Calu3 (cell line): ENCODE results near the gene JMJD4. TPM values are rescaled to one million over a fixed set of nuclear protein-coding genes. Genes with fewer than 3 reads are reported as not detected.

Source experiments
- BruUV-seq: library from RNA; stranded (reverse); fragments of 400-500 nt; replicated peaks from 2 replicates; lab custom pipeline; 2021; lab: Mats Ljungman, UMichigan
- CTCF ChIA-PET: fragments of 300-600 bp; sonication (Branson Sonifier 250); formaldehyde crosslinking; loops from one replicate; lab custom pipeline; 2022; ENCODE audit warnings: antibody characterized with exemption; lab: Charles Lee
- DNase-seq: peaks from one replicate; pipeline ENCODE4 v3.0.0; 2022
- H3K27ac Mint-ChIP-seq: one replicate; pipeline ENCODE4 v1.8.0; 2022; ENCODE audit warnings: mixed read lengths; ENCODE audit not compliant: unreplicated experiment
- H3K27me3 Mint-ChIP-seq: one replicate; pipeline ENCODE4 v1.8.0; 2022; ENCODE audit warnings: mixed read lengths; ENCODE audit not compliant: unreplicated experiment
- H3K36me3 Mint-ChIP-seq: one replicate; pipeline ENCODE4 v1.8.0; 2022; ENCODE audit warnings: mild to moderate bottlenecking, moderate library complexity, mixed read lengths; ENCODE audit not compliant: insufficient read depth, unreplicated experiment
- H3K4me1 Mint-ChIP-seq: one replicate; pipeline ENCODE4 v1.8.0; 2022; ENCODE audit warnings: mild to moderate bottlenecking, low read depth, mixed read lengths; ENCODE audit not compliant: unreplicated experiment
- H3K4me3 Mint-ChIP-seq: one replicate; pipeline ENCODE4 v1.8.0; 2022; ENCODE audit warnings: mild to moderate bottlenecking, low read depth, moderate library complexity, mixed read lengths; ENCODE audit not compliant: unreplicated experiment
- H3K9me3 Mint-ChIP-seq: one replicate; pipeline ENCODE4 v1.8.0; 2022; ENCODE audit warnings: low read depth, mixed read lengths; ENCODE audit not compliant: unreplicated experiment
- intact Hi-C: fragments of 100-400 bp; cut with micrococcal nuclease; formaldehyde crosslinking; loops from one replicate; pipeline ENCODE4 v1.10.0; 2022; ENCODE audit not compliant: unreplicated experiment
- total RNA-seq: library from RNA; stranded (reverse); gene quantifications from 2 replicates; pipeline ENCODE4 v1.2.3, GENCODE V29; 2022
- TF ChIP-seq, protein P1 (sequence below): fragments of 200-600 bp; IDR thresholded peaks from one replicate; pipeline ENCODE4 v1.8.0; 2022; ENCODE audit warnings: antibody characterized with exemption; ENCODE audit not compliant: unreplicated experiment

JMJD4 gene
- total RNA-seq, 1 experiment from 2014 or later: 37.8 TPM

DNA sequence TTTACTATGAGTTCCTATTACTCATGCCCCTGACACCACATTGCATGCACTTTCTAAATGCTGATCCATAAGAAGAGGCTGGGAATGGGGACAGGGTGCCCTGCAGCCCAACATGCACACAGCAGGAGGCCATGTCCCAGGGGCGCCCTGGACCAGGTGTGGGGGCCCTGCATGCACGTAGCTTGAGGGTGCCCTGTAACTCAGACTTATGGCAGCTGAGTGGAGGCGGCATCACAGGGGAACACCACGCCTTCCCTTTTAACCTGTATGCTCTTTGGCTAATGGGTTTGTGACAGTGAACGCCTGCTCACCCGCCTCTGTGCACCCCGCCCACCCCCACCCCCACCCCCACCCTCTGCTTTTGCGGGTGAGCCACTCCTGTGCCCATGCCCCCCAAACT lies 36.2 kb upstream of the JMJD4 start:
- no peaks in the 10 kb centered on the region for H3K36me3 Mint-ChIP-seq
- H3K27me3 Mint-ChIP-seq: no peaks in the 10 kb centered on the region
- CTCF ChIA-PET: interaction anchor here (0.7 kb wide), 1 partner anchor 478 kb away, joined by 3 read pairs; no protein-coding TSS in a partner anchor
- no peaks in the 10 kb centered on the region for H3K4me1 Mint-ChIP-seq
- BruUV-seq: no TSS peak
- no peak overlapping the region for H3K27ac Mint-ChIP-seq
- no peak overlapping the region for H3K4me3 Mint-ChIP-seq
- no peaks in the 10 kb centered on the region for H3K9me3 Mint-ChIP-seq
- TF ChIP-seq, protein P1, sequence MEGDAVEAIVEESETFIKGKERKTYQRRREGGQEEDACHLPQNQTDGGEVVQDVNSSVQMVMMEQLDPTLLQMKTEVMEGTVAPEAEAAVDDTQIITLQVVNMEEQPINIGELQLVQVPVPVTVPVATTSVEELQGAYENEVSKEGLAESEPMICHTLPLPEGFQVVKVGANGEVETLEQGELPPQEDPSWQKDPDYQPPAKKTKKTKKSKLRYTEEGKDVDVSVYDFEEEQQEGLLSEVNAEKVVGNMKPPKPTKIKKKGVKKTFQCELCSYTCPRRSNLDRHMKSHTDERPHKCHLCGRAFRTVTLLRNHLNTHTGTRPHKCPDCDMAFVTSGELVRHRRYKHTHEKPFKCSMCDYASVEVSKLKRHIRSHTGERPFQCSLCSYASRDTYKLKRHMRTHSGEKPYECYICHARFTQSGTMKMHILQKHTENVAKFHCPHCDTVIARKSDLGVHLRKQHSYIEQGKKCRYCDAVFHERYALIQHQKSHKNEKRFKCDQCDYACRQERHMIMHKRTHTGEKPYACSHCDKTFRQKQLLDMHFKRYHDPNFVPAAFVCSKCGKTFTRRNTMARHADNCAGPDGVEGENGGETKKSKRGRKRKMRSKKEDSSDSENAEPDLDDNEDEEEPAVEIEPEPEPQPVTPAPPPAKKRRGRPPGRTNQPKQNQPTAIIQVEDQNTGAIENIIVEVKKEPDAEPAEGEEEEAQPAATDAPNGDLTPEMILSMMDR: no peak
- intact Hi-C loops: no loop called here
- no peak for DNase-seq

DNA sequence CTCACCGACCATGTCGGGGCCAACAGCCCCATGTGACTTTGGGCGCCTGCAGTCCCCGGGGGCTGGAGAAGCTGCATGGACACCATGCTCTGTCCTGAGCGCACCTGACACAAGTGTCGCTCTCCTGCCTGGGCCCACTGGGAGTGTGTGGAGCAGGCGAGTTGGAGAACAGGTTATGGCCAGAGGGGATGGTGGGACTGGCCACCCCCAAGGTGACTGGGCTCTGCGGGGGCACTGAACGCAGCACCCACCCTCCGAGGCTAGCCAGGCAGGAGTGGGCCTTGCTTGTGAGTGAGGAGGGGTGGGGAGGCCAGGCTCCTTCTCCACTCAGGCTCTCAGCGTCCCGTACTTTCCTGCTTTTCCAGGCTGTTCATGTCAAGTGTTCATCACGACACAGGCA lies 35.7 kb upstream of the JMJD4 start:
- CTCF ChIA-PET: no interaction called here
- Mint-ChIP-seq H3K27me3 (no peaks in the 10 kb centered on the region), H3K4me1 (no peaks in the 10 kb centered on the region), H3K4me3 (no peak overlapping the region), H3K36me3 (no peaks in the 10 kb centered on the region), H3K27ac (no peak overlapping the region), H3K9me3 (no peaks in the 10 kb centered on the region)
- TF ChIP-seq, protein P1: no peak
- no TSS peak for BruUV-seq
- intact Hi-C loops: no loop called here
- DNase-seq: no peak

DNA sequence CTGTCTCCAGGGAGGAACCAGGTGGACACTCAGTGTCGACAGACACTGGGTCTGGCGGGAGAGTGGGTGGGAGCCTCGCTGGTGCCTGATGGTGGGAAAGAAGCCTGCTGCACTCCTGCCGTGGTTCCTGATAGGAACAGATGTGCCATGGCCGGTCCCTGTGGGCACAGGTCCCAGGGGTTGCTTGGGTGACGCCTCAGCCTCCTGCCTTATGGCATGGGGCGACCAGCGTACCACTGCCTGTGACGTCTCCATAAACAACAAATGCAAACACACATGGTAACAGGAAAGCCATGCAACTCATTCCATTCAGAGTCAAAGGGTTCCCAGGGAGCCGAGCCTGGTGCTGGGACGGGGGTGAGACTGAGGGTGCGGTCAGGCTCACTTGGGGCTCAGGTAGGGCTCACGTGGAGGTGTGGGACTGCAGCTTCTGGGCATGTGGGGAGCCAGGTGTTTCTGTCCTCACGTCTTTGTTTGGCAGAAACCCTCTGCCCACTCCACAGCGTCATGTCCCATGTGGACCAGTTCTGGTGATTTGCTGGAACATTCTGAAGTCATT lies 34.9 kb upstream of the JMJD4 start:
- H3K27ac Mint-ChIP-seq: no peak overlapping the region
- H3K27me3 Mint-ChIP-seq: no peaks in the 10 kb centered on the region
- TF ChIP-seq, protein P1: no peak
- intact Hi-C loops: no loop called here
- CTCF ChIA-PET: no interaction called here
- no peaks in the 10 kb centered on the region for H3K4me1 Mint-ChIP-seq
- no peaks in the 10 kb centered on the region for H3K9me3 Mint-ChIP-seq
- no peak overlapping the region for H3K4me3 Mint-ChIP-seq
- no peak for DNase-seq
- H3K36me3 Mint-ChIP-seq: no peaks in the 10 kb centered on the region
- no TSS peak for BruUV-seq

DNA sequence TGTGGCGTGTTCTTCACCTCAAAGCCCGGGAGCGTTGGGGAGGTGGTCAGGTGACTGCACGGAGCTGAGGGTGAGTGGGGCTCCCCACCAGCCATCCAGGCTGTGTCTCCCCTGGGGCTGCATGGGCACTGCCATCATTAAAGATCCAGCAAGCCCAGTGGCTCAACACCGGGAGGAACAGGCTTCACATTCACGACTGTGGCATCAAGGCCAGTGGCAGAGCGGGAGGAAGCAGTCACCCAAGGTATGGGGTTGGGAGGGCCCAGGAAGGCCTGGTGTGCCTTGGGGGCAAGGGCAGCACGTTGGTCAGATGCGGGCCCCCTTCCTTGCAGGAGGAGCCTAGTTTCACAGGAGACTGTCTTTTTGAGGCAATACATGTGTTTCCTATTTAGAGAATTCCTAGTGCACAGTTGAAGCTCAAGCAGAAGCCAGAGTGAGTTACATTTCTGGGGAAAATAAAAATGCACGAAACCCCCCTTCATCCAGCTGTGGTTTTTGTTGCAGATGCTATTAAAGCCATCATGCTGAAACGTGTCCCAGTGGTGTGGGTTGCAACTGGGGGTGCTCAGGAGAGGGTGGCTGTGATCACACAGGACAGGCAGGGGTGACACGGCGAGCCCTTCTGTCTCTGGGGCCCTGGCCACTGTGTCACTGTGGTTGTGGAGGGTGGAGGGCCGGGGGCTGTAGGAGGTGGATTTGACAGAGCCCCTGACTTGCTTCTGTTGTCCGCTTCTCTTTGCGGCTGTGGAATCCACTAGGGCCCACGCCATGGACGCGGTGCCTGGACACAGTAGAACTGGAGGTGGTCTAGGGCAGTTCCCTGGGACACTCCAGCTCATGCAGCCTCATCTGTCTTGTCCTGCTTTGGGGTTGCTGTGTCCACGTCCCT lies 34.2 kb upstream of the JMJD4 start:
- intact Hi-C loops: no loop called here
- H3K4me1 Mint-ChIP-seq: no peaks in the 10 kb centered on the region
- CTCF ChIA-PET: no interaction called here
- H3K27me3 Mint-ChIP-seq: no peaks in the 10 kb centered on the region
- DNase-seq: no peak
- H3K36me3 Mint-ChIP-seq: no peaks in the 10 kb centered on the region
- H3K4me3 Mint-ChIP-seq: no peak overlapping the region
- TF ChIP-seq, protein P1: no peak
- BruUV-seq: no TSS peak
- H3K27ac Mint-ChIP-seq: no peak overlapping the region
- H3K9me3 Mint-ChIP-seq: no peaks in the 10 kb centered on the region
